ENCODE measurements around the gene FSIP1.

FSIP1 gene

GRCh38 chr15:39714251-39714650, 68.4 kb downstream of the FSIP1 start:
- no peak for DNase-seq

GRCh38 chr15:39713846-39714245, 68.8 kb downstream of the FSIP1 start:
- DNase-seq: no peak

DNA sequence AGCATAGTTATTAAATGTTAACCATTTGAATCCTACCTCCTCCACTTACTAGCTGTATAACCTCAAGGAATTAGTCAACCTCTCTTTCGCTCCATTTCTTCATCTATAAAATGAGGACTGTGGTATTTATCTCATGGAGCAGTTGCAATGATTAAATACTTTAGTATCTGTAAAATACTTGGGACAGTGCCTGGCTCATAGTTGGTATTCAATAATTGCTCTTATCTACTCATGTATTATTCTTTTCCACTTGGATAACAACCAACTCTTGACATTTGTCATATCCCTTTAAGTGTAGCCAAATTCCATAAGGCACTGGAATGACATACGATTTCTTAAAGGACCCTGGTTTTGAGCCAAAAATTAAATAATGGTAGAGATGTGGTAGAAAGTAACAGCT, 72.0 kb downstream of the FSIP1 start:
- no peak for DNase-seq

DNA sequence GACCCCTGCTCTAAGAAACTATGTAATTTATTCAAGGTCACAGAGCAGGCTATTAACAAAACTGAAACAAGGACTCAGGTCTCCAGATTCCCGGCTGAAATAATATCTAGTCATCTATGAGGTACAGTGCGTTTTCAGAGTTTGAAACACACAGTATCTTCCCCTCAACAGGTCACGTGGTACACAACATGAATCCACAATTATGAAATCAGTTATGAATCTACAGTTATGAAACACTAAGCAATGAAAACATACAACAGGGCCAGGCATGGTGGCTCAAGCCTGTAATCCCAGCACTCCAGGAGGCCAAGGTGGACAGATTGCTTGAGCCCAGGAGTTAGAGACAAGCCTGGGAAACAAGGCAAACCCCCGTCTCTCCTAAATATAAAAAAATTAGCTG, 72.7 kb downstream of the FSIP1 start:
- DNase-seq: no peak

DNA sequence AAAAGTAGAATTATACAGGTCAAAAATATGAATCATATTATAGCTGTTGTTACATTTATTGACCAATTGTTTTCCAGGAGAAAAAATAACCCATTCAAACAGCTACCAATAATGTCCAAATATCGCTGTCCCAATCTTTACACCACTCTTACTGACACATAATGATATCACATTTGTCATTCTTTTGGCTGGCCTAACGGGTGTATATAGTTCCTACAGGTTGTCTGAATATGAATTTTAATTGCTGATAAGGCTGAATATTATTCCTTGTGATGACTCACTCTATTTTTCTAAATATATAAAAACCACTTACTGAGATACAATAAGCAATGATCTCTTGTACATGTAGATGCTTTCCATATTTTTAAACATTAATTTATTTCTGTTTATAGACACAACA, 76.4 kb downstream of the FSIP1 start:
- DNase-seq: no peak

DNA sequence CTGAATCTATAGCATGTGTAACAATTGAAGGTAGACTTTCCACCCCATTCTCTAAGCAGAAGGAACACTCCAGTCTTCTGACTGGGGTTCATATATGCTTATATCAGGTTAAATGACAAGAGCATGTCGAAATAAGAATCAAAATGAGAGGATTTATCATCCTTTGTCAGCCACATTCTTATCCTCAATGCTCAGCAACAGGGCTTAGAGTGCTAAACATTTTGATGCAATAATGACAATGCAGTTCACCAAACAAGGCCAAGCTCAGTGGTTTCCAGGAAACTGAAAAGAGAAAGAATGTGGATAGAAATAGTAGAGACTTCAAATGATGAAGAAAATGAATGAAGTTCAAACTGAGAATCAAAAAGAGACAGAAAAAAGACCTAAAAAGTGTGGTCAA, 78.0 kb downstream of the FSIP1 start:
- no peak for DNase-seq

DNA sequence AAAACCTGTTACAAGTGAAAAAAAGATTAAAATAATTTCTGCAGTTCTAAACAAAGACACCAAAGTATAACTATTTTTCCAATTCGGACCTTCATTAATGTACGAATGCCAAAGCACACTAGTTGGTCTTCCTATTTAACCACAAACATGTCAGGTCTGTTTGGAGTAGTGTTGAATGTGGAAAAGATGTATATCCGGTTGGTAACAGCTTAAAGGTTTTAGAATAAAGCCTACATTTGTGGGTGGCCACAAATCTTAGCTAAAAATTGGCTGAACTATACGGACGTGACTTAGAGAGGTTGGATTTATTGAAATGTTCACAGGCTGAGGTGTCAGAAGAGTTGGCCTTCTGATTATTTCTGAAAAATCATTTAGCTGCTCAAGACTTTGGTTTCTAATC, 78.4 kb downstream of the FSIP1 start:
- no peak for DNase-seq

DNA sequence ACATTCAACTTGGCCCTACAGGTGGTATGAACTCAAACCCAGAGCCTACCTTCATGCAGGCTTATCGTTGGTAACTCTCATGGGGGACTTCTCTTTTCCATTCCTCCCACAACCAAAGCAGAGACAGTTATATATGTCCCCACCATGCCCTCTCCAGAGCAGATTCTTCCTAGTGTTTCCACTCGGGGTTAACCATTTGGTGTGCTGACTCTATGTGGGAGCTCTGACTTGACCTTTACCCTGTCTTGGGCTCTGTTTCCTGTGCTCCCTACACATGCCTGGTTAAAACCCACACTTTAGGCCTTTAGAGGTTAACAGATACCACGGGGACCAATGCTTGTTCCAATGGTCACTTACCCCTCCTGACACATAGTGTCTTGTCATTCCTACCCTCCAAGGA, 80.7 kb downstream of the FSIP1 start:
- DNase-seq: no peak

GRCh38 chr15:39700375-39700700, 82.3 kb downstream of the FSIP1 start:
- no peak for DNase-seq

- DNase-seq: no peak
Observed at GRCh38 chr15:39699516-39700374, 82.9 kb downstream of the FSIP1 start.

- no peak for DNase-seq
Observed at GRCh38 chr15:39698444-39699390, 83.9 kb downstream of the FSIP1 start.

DNA sequence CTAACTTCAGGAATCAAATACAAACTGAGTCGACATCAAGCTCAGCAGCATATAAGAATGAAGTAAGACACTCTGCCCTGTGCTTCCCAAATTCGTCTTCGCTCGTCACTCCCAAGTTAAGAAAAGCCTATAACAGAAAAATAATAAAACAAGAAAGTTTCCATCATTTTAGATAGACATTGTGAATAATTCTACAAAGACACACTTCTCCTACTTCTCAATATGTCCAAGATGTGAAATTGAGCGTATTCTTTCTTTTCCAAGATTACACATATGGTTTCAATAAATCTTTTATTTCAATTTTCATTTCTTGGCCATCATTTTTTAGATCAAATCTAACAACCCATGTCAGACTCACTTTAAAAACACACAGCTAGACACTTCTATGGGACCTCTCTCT, 85.1 kb downstream of the FSIP1 start:
- no peak for DNase-seq

- no peak for DNase-seq
Observed at GRCh38 chr15:39695793-39696192, 86.8 kb downstream of the FSIP1 start.

GRCh38 chr15:39692356-39693327, 90.0 kb downstream of the FSIP1 start:
- DNase-seq: no peak

GRCh38 chr15:39690881-39691634, 91.6 kb downstream of the FSIP1 start:
- no peak for DNase-seq

GRCh38 chr15:39687965-39688364, 94.7 kb downstream of the FSIP1 start:
- DNase-seq: no peak

DNA sequence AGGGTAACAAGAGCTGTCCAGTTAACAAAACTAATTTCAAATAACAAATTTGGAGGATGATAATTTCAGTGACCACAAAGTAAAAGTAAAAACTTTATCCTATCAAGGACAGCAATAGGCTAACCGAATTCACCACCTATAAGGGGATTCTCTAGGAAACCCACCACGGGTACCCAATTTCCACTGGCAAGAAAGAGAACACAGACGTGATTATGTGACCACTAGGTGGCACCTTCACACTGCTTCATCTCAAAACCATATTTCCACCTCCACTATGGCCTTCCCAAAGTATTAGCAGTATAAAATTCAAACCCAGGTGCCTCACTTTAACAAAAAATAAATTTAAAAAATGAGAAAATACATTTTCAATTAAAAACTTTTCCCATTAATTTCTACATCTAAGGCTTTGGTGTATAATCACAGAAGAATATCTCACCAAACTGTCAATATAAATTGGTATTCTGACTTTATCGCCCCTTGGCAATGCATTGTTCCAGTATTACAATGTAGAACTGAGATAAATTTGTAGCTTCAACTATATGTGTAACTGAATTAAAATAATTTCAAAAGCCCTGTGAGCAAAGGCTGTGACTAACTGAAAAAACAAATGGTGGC, 96.5 kb downstream of the FSIP1 start:
- no peak for DNase-seq

GRCh38 chr15:39685367-39685766, 97.3 kb downstream of the FSIP1 start:
- no peak for DNase-seq

GRCh38 chr15:39684233-39684632, 98.4 kb downstream of the FSIP1 start:
- DNase-seq: no peak

DNA sequence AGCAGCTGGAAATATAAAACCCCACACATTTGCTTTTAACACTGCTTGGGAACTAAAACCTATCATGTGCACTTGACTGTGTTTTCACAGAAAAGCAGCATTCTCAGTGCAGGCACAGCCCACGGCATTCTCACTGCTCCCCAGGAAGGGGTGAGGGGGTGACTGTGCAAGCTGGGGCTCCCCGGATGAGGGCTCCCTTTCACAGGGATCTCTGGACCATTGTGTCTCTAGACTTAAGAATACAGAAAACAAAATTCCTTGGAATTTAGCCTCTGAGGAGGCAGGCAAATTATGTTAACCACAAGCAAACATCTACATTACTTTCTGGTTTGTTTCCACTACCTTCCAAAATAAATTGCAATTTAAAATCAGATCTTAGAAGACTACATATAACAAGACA, 100.3 kb downstream of the FSIP1 start:
- no peak for DNase-seq

DNA sequence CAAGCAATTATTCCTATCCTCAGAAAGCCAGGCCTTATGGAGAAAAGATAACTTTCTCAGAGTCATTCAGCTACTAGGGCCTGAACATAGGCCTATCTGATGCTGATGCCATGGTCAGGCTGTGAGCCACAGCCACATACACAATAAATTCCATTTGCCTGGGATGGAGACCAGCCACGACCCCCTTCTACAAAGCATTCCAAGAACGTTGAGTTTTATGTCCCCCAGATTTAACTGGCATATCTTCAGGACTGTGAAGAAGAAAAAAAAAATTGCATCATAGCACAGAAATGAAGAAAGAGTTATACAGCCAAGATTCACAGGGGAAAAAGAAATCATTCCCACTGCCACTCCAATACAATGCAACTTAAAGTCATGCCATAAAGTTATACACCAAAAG, 101.8 kb downstream of the FSIP1 start:
- DNase-seq: no peak

- no peak for DNase-seq
Observed at GRCh38 chr15:39672666-39673065, 110.0 kb downstream of the FSIP1 start.
